ENCODE results near the gene PTPRD.

Gene PTPRD

DNA sequence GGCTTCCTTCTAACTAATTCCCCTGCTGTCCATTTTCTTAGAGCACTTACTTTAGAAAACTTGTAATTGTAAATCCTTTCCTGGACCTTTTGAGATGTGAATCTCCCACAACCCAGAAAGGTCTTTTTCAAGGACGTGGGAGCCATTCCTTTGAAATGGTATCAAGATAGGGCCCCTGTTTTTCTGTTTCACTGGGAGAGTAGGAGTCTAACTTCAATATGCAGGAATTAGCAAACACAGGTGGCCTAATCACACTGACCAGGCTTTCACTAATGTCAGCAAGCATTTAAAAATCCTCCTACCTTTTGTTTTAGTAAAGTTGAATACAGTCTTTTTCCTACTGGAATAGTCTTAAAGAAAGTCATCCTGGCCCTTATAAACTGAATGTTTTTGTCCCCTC lies 558.3 kb downstream of the PTPRD start:
- no peak for DNase-seq

DNA sequence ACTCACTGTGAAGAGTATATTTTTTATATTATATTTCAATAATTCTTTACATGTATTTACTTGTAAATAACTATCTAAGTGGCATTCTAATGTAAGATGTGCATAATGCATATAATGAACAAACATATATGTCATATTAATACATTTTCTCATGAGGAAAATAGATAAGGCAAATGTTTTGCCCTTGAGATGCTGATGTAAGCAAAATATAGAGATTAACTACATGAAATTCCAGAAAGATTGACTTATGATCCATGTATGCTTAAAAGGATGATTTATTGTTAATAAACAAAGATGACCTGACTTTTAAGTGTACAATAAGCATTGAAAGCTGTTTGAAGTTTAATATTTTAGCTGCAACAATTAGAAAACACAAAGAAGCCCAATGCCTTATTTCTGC lies 559.9 kb downstream of the PTPRD start:
- no peak for DNase-seq

DNA sequence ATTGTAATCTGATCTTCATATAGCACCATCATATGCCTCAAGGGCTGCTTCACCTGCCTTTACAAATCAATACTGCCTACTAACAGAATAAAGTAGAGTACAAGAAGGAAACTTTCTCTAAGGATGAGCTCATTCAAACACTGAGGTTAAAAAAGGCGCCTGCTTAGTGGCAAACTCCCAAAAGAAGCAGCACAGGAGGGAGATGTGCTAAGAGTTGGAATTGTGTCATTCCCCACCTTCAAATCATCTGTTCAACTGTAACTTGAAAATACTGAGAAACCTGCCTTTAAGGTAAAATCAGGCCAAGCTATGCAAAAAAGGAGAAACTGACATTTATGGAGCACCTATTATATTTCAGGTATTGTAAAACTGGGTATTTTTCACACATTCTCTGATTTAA lies 560.6 kb downstream of the PTPRD start:
- DNase-seq: no peak

DNA sequence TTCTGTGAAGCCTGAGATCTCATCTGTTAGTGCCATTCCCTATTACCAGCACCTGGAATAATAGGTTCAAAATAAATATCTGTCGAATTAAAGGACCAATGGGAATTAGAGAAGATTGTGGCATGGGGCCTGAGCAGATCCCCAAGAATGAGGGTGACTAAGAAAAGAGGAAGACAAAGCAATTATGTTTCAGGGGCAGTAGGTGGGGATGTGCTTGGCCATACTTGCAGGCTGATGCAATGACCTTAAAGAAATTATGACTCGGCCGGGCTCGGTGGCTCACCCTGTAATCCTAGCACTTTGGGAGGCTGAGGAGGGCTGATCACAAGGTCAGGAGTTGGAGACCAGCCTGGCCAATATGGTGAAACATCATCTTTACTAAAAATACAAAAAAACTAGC lies 562.8 kb downstream of the PTPRD start:
- no peak for DNase-seq

DNA sequence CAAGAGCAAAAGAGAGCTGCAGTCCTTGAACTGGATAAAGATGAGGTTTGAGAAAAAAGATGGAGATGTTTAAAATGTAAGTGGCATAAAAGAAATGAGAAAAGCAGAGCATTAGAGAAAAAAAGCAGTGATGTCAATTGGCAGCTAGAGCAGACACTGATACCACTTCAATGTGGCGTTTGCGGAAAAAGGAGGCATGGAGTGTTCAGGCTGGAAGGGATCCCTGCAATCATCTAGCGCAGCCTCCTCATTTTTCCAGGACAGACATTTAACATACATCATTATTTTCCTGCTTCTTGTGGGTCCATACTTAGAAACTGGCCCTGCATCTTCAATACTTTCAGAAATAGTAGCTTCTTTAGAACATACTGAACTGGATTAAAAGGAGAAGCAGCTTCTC lies 563.8 kb downstream of the PTPRD start:
- DNase-seq: peak in 1 of 51 donors; percentile 6

DNA sequence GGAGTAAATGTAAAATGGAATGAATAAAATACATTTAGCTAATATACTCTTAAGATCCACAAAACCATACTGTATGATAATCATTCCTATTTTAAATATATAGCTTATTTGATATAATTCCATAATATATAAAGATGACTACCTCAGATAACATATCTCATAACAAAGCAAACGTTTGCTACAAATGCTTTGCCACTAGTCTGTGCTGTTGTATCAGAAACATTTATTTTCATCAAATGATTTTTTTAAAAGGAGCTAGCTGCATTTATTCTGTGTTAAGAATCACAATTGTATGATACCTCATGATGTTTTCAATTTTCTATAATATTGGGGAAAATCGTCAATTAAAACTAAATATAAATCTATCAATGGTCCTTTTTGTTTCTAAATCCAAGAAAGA lies 567.2 kb downstream of the PTPRD start:
- no peak for DNase-seq

DNA sequence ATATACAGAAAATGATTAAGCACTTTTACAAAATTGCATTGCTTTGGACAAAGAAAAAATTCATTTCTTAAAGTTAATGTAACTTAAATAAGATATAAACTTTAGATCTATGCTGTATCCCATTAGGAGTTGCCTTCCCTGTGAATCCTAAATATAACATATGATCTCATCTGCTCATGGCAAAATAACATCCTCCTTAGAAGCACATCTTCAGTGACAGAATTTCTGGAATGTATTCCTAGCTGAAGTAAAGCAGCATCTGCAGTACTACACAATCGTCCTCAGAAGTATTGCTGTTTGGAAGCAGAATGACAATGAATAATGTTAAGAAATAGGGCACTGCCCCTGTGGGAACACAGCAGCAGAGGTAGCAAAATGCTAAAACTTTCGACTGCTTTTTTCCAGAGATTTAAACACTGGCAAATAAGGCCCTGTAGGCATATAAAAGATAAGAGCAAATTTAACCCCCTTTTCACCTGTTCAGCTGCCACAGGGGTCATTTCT lies 571.0 kb downstream of the PTPRD start:
- DNase-seq: no peak

DNA sequence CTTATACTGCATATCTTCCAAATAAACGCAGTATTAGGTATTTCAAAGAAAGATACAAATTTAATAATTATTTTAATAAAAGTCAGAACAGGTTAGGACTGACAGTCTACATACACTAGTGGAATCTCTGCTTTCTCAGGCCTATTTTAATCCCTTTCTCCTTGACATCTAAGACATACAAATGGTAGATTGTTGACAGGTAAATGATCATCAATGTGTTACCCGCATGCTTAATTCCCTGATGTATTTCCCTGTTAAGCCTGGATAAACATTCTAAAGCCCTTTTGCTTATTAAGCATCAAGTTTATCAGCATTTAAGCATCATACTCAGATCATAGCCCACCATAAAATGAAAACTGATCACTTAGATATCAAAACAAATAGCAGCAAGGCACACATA lies 576.7 kb downstream of the PTPRD start:
- no peak for DNase-seq

DNA sequence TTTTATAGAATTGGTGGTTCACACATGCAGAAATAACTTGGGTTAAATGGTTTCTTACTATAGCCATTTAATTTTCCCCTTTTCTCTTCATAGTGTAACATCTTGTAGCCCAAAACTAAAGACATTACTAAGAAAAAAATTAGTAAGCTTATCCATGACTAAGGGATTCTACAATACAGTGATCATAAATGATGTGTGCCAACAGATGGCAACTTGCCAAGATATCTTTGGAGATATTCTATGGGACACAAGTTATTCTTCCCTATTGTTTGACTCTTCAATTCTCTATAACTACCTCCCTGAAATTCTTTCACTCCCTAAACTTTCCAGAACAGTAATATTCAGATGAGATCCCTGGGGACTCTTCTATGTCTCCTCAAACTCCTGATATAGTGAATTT lies 580.6 kb downstream of the PTPRD start:
- no peak for DNase-seq

DNA sequence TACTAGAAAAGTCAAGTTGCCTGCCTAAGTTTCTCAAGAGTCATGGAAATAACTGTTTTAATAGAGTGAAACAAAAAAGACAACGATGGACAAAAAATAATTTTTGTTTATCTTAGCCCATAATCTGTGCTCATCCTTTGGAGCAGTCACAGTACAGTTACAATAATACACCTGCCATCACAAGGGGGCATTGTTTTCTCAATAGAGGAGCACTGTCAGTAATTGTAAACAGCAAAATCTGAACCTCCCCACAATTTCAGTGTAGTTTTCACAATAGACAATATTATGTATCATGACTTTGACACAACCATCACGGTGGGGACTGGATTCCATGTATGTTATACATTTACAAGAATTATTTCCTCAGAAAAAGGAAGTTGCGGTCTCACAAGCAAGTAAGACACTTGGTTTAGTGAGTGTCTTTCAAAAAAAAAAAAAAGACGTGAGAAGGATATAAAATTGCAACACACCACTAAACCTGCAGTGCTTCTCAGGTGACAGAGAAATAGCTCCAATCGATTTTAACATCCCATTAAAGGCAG lies 586.3 kb downstream of the PTPRD start:
- no peak for DNase-seq

DNA sequence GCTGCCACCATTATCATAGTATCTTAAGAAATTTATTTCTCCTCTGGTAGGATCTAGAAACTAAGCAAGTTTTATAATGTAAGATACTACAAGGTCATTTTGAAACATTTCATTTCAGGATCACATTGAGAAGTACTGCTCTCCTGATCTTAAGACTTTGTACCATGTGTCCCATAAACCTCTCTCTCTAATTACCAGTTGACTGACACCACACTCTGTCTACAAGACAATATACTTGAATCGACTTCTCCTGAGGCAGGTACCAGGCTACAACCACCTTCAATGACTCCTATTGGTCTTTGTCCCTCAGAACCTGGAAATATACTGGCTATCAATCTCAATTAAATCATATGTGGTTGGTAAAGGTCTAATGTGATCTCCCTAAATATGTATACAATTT lies 597.0 kb downstream of the PTPRD start:
- no peak for DNase-seq

DNA sequence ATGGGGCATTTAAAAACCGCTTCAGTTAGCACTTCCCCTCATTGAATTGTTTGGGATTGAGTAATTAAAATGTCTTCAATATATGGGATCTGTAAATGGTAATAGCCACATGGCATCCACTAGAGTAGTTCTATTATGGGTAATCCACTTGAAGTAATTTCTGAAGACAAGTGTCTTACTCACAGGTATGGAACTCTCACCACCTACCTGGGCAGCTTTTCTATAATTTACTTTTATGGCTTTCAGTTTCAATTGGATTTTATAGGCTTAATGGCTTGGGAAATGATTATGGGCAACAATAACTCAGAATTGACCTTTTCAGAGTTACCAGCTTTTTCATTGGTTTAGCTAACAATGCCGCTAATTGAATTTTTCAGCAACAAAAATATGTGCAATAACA lies 597.9 kb downstream of the PTPRD start:
- DNase-seq: no peak

DNA sequence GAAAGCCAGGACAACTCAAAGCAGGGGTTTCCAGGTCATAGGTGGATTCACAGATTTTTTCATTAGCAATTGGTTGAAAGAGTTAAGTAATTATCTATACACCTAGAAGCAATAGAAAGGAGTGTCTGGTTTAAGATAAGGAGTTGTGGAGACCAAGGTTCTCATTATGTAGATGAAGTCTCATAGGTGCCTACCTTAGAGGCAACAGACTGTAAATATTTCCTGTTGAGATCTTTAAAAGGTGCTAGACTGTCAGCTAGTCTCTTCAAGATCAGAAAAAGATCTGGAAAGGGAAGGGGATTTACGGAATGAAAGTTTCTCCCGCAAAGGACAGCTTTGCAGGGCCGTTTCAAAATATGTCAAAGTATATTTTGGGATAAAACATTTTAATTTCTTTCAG lies 603.4 kb downstream of the PTPRD start:
- DNase-seq: no peak

DNA sequence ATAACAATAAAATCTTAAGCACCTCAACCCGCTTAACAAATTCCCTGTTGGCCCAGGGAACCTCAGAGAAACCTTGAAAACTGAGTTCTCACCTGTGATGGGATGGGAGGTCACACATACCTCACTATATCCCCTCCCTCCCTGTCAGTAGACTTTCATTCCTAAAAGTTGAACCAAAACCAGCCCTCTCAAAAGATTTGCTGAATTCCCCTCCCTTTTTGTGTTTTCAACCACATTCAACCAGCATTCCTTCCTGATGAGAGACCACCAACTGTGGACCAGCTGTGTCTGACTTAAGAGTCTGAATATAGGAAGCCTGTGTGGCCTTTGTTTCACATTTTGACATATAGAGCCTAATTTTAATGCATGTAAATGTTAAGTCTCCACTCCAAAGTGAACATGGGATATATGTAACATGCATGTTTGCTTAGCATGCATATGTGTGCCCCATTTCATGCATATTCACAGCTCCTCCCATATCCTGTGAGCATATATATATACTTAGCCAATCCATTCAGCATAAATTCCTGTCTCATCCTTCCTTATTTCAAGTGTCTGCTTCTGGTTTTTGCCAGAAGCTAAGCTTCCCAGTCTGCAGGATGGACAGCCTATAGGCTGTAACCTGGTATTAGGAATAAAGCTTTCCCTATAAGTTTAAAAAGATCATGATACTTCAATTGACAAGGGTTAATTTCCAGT lies 604.6 kb downstream of the PTPRD start:
- DNase-seq: no peak

DNA sequence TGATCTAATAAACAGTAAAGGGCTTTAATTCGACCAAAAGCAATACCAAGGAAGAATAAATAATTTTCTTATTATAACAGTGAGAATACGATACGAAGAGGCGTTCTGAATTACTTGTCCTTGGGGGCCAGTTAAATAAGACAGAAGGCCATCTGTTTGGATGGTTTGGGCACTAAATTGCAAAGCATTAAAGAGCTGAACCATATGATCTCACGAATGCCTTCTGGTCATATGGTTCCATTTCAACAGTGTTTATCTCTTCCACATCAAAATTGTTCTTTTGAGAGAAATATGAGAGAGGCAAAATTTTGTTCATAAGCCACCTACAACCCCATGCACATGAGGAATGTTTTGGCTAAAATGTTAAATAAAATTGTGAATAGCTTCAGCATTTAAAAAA lies 605.4 kb downstream of the PTPRD start:
- DNase-seq: no peak

DNA sequence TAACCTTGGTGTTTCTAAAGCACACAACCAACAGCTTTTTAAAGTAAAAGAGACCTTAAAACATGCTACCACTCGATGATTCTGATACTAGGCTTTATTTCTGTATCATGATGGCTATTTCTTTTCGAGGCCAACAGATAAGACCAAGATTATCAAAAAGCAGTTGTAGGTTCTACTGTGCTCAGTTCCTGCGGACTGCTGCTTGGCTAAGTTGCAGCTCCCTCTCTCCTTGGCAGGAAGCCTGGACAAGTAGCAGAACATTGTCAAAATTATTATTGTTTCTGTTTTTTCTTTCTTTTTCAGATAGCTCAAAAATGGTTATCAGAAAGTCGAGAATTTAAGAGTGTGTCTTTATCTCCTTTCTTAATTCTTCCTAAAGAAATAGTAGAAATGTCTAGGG lies 607.6 kb downstream of the PTPRD start:
- DNase-seq: no peak

DNA sequence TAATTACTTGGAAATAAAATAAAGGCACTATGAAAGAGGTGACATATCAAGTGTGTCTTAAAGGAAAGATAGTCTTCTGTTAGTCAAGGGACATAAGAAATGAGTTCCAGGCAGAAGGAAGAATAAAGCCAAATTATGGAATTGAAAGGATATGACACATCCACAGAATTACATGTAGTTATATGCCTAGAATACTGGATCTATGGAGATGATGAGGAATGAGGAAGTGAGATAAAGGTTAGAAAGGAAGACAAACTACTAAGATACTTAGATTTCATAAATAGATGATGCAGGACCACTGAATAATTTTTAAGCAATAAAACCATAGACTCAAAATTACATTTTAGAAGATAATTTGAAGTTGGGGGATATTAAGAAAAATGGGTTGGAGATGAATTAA lies 609.8 kb downstream of the PTPRD start:
- no peak for DNase-seq

DNA sequence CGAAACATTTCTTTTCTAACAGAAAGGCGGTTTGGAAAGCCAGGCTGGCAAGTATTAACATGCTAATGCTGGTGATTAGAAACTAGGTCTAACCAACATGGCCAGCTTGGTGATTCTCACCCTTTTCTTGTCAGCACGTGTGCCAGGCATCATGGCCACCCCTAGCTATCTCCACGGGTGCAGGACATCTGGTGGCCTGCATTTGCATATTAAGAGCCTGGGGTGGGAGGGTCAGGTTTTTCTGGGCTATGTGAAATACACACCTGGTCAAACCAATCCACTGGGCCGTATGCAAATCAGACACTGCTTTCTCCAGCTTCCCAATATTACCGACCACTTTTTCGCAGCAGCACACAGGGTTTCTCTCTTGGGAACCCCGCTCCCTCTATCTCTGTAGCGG lies 612.1 kb downstream of the PTPRD start:
- no peak for DNase-seq

DNA sequence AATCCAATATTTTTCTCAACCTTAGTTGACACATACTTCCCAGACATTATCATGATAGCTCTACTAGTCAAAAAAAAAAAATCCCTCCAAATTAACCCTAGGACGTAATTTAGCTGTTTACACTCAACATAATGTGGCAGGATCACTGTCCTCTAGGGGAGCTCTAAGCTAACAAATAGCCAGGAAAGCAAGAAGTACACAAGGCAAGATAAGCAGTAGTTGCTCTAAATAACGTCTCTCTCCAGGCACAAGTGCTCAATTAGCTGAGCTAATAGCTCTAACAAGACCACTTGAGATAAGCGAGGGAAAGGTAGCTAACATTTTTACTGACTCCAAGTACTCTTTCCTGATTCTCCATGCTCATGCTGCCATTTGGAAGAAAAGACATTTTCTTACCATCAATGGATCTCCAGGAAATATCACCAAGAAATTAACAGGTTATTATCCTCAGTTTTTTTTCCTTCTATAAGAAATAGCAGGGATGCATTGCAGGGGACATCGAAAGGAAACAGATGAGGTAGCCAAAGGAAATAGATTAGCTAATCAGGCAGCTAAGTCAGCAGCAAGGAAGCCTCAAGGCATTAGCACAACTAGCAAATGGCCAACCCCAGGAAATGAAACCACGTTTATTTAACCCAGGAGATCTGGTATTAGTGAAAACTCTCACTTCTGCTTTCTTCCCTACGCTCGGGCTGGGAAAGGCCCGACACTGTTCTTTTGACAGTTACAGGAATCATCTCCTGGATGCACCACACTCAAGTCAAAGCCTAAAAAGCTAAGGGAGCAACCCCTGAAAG lies 614.1 kb downstream of the PTPRD start:
- DNase-seq: no peak

DNA sequence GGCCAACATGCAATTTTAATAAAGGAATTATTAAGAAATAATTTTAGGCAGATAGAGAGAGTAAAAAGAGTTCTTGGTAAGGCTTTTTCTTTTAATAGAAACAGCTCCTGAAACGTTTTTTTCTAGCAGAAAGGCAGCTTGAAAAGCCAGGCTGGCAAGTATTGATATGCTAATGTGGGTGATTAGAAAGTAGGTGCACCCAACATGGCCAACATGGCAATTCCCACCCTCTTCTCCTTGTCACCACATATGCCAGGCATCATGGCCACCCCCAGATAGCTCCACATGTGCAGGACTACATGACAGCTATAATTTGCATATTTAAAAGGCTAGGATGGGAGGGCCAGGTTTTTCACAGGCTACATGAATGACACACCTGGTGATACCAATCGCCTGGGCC lies 615.2 kb downstream of the PTPRD start:
- no peak for DNase-seq

DNA sequence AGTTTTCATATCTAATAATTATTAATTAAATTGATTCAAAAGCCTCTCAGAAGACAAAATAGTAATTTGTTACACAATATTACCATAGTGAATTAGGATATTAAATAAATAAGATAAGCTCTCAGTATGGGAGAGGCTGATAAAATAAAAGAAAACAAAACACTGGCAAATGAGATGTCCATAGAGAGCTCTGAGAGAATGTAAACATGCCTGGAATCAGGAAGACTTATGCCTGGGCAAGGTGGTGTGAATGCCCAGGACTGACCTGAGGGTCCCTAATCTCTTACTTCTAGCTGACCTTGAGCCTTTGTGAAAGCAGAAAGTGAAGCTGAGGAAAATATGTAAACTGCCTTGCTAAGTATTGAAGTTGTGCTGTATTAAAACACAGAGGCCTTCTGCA lies 616.5 kb downstream of the PTPRD start:
- DNase-seq: no peak

DNA sequence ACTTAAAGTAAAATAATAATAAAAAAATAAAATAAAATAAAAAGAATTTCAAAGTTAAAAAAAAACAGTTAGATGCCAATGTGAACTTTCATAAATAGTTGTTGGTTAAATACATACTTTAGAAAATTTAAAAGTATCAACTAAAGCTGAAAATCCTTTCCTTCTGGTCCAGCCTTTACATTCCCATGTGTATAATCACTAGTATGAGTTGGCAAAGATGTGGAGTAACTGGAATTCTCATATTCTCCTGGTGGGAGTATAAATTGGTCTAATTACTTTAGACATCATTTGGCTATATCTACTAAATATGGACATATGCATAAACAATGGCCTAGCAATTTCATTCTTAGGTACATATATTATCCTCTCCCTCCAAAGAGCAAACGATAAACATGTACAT lies 619.9 kb downstream of the PTPRD start:
- DNase-seq: no peak

DNA sequence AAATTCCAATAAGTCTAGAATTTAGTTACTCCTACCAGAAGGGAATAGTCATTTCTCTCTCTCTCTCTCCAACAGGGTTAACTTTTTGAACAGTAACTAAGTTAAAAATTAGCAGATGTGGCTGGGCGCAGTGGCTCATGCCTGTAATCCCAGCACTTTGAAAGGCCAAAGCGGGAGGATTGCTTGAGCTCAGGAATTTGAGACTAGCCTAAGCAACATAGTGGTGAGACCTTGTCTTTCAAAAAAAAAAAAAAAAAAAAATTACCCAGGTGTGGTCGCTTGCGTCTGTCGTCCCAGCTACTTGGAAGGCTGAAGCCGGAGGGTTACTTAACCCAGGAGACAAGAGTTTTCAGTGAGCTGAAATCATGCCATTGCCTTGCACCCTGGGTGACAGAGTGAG lies 639.7 kb downstream of the PTPRD start:
- no peak for DNase-seq
